ENCODE results near the gene CARD9.

Gene CARD9

GRCh38 chr9:136401173-136401922, 27.9 kb upstream of the CARD9 start:
- no peak for DNase-seq (ENCODE audit: low read depth)

GRCh38 chr9:136400038-136400834, 26.8 kb upstream of the CARD9 start, which contains the start of gene SNAPC4:
Gene SNAPC4 (minus strand): TSS chr9:136400170. CDS start chr9:136398428, 1,742 bp downstream.
- DNase-seq (ENCODE audit: low read depth), result peak; percentile 85

GRCh38 chr9:136399176-136400037, 25.9 kb upstream of the CARD9 start:
- DNase-seq (ENCODE audit: low read depth), result peak; percentile 11

GRCh38 chr9:136398286-136398685, 24.8 kb upstream of the CARD9 start:
- DNase-seq (ENCODE audit: low read depth), result no peak

GRCh38 chr9:136397643-136398042, 24.2 kb upstream of the CARD9 start:
- DNase-seq (ENCODE audit: low read depth), result no peak

- no peak for DNase-seq (ENCODE audit: low read depth)
Observed at GRCh38 chr9:136396219-136396515, 22.7 kb upstream of the CARD9 start.

GRCh38 chr9:136395345-136396218, 22.1 kb upstream of the CARD9 start:
- no peak for DNase-seq (ENCODE audit: low read depth)

- no peak for DNase-seq (ENCODE audit: low read depth)
Observed at GRCh38 chr9:136395020-136395340, 21.5 kb upstream of the CARD9 start.

GRCh38 chr9:136394312-136395019, 21.0 kb upstream of the CARD9 start:
- no peak for DNase-seq (ENCODE audit: low read depth)

- DNase-seq (ENCODE audit: low read depth), result no peak
Observed at GRCh38 chr9:136393531-136393930, 20.1 kb upstream of the CARD9 start.

GRCh38 chr9:136392538-136393449, 19.3 kb upstream of the CARD9 start:
- no peak for DNase-seq (ENCODE audit: low read depth)

- no peak for DNase-seq (ENCODE audit: low read depth)
Observed at GRCh38 chr9:136391737-136392537, 18.5 kb upstream of the CARD9 start.

GRCh38 chr9:136389396-136389795, 15.9 kb upstream of the CARD9 start:
- DNase-seq (ENCODE audit: low read depth), result no peak

GRCh38 chr9:136387217-136387616, 13.7 kb upstream of the CARD9 start:
- DNase-seq (ENCODE audit: low read depth), result no peak

GRCh38 chr9:136386018-136386417, 12.5 kb upstream of the CARD9 start:
- DNase-seq (ENCODE audit: low read depth), result no peak

- DNase-seq (ENCODE audit: low read depth), result no peak
Observed at GRCh38 chr9:136385015-136385414, 11.5 kb upstream of the CARD9 start.

GRCh38 chr9:136383436-136383835, 10.0 kb upstream of the CARD9 start:
- DNase-seq (ENCODE audit: low read depth), result no peak

GRCh38 chr9:136381966-136382513, 8.6 kb upstream of the CARD9 start:
- DNase-seq (ENCODE audit: low read depth), result no peak

- DNase-seq (ENCODE audit: low read depth), result no peak
Observed at GRCh38 chr9:136381311-136381710, 7.8 kb upstream of the CARD9 start.
